ENCODE measurements around the gene NACC1. TPM values are rescaled to one million over a fixed set of nuclear protein-coding genes. Genes with fewer than 3 reads are reported as not detected.

Gene NACC1
- total RNA-seq, 2 experiments from 2014 or later, result 116 to 119 TPM

- ChIA-PET POLR2A (no interaction called here), CTCF (interaction anchor here (0.6 to 1.1 kb wide), 2 partner anchors 24 to 150 kb away, joined by 3 read pairs; partner anchors contain the start of genes IER2 and STX10)
Measured at GRCh38 chr19:13127051-13127450, 9.0 kb downstream of the NACC1 start.

DNA sequence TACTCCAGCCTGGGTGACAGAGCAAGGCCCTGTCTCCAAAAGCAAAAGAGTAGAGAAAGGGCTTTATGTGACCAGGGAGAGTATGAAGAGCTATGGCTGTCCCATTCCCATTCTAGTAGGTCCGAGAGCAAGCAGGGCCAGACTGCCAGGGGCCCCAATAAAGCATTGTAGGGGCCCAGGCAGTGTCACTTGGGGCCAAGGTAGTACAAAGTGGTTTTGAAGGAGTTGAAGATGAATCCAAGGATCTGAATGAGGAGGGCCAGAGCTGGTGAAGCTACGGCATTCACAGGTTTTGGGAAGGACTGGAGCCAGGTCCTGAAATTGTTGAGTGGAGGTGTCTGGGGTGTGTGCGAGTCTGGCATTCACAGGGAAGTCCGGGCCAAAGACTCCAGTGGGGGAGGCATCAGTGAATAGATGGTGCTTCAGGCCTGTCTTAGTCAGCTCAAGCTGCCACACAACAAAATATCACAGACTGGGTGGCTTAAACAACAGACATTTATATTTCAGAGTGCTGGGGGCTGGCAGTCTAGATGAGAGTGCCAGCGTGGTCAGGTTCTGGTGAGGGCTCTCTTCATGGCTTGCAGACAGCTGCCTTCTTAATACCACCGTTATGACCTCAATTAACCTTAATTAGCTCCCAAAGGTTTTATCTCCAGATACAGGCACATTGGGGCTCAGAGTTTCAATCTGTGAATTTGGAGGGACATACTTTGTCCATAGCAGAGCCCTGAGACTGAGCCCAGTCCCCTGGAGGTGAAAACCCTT lies 9.9 kb downstream of the NACC1 start:
- POLR2A ChIA-PET, result interaction anchor here (0.7 to 1.0 kb wide), 2 partner anchors 10 to 27 kb away, joined by 3 to 4 read pairs; partner anchors contain the start of gene NACC1
- CTCF ChIA-PET, result interaction anchor here (0.7 to 1.0 kb wide), 4 partner anchors 10 to 162 kb away, joined by 3 read pairs; partner anchors contain the start of genes IER2, NACC1 and STX10

DNA sequence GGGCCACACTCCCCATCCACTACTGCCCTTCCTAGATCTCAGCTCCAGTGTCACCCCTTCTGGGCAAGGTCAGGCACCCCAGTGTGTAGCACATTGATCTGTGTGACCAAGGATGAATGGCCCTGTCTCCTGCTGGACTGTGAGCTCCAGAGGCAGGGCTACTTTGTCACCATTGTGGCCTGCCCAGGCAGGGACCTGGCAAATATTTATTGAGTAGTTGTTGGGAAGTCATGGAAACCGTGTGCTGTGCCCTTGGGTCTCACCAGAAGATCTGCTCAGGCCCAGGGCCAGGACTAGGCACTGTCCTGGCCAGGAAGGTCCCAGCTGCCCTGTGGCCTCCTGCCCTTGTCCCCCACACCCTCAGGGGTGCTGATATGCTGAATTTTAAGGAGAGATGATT lies 10.5 kb downstream of the NACC1 start:
- CTCF ChIA-PET, result interaction anchor here (0.7 to 1.2 kb wide), 3 partner anchors 11 to 163 kb away, joined by 3 to 4 read pairs (median 3); partner anchors contain the start of genes IER2, NACC1 and STX10
- POLR2A ChIA-PET, result interaction anchor here (1.0 kb wide), 1 partner anchor 26 kb away, joined by 4 read pairs; no protein-coding TSS in a partner anchor

DNA sequence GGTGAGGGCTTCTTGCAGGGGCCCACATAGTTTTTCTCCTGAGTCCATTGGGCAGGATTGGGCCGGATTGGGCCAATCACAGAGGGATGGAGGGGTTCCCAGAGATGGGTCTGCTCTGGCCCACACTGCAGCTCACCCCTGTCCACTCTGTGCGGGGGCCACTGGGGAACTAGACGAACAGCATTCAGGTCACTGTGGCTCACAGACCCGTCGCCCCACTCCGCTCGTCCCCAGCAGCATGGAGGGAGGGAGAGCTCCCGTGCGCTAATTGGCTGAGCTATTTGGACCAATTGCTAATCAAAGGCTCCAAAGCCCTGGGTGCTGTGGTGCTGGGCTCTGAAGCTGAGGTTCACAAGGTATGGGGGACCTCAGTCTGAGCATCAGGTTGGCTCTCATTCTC lies 11.3 kb downstream of the NACC1 start:
- CTCF ChIA-PET, result interaction anchor here (1.2 kb wide), 1 partner anchor 11 kb away, joined by 4 read pairs; the partner anchor contains the start of gene NACC1
- POLR2A ChIA-PET, result interaction anchor here (0.6 to 1.0 kb wide), 2 partner anchors 12 to 26 kb away, joined by 3 to 4 read pairs; no protein-coding TSS in a partner anchor

GRCh38 chr19:13130886-13131490 lies 12.9 kb downstream of the NACC1 start:
- CTCF ChIA-PET, result no interaction called here

DNA sequence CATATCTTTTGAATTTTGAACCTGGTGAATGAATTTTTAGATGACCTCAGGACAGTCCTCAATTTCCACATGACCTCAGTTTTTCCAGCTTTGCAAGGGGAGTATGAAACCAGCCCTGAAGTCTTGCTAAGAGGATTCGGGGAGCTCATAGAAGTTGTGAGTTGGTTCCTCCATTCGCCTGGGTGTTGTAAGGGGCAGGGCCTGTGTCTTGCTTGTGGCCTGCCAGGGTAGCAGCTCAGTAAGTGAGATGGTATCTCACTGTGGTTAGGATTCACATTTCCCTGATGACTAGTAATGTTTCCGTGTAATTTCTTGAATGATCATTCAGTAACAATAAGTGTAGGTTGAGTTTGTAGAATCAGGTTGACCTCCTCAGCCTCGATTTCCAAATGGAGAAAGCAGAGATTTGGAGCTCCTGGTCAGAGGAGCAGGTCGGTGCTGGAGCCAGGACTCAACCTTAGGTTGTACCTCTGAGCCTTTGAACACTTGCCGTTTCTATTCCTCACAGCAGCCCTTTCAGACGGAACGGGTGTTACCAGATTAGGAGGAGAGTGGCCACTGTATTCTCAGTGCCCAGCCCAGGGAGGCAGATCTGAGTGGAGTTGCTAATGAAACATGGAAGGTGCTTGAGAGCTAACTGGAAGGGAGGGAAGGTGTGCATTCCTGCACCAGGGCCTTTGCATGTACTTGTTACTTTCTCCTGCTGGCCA lies 14.6 kb downstream of the NACC1 start:
- CTCF ChIA-PET, result interaction anchor here (1.0 to 2.2 kb wide), 10 partner anchors 12 to 157 kb away, joined by 3 to 11 read pairs (median 7); partner anchors contain the start of genes IER2, NACC1 and STX10
- POLR2A ChIA-PET, result interaction anchor here (0.5 to 1.6 kb wide), 11 partner anchors 10 to 410 kb away, joined by 3 to 25 read pairs (median 4); partner anchors contain the start of genes IER2, NACC1 and STX10

More at GRCh38 chr19:13130886-13131490, 12.9 kb downstream of the NACC1 start:
- POLR2A ChIA-PET, result interaction anchor here (1.2 kb wide), 1 partner anchor 13 kb away, joined by 3 read pairs; the partner anchor contains the start of gene NACC1

GRCh38 chr19:13133241-13133870 lies 15.3 kb downstream of the NACC1 start:
- ChIA-PET CTCF (interaction anchor here (1.2 to 2.2 kb wide), 6 partner anchors 13 to 61 kb away, joined by 4 to 11 read pairs (median 9); partner anchors contain the start of genes IER2, NACC1 and STX10), POLR2A (interaction anchor here (1.0 to 1.6 kb wide), 5 partner anchors 11 to 21 kb away, joined by 3 to 11 read pairs (median 7); partner anchors contain the start of genes IER2, NACC1 and STX10)

- CTCF ChIA-PET, result no interaction called here
- POLR2A ChIA-PET, result no interaction called here
Measured at GRCh38 chr19:13134626-13135025, 16.6 kb downstream of the NACC1 start.

- ChIA-PET CTCF (interaction anchor here (0.6 kb wide), 2 partner anchors 14 to 304 kb away, joined by 3 read pairs; no protein-coding TSS in a partner anchor), POLR2A (interaction anchor here (0.6 kb wide), 1 partner anchor 13 kb away, joined by 3 read pairs; no protein-coding TSS in a partner anchor)
Measured at GRCh38 chr19:13135068-13136062, 17.3 kb downstream of the NACC1 start.

DNA sequence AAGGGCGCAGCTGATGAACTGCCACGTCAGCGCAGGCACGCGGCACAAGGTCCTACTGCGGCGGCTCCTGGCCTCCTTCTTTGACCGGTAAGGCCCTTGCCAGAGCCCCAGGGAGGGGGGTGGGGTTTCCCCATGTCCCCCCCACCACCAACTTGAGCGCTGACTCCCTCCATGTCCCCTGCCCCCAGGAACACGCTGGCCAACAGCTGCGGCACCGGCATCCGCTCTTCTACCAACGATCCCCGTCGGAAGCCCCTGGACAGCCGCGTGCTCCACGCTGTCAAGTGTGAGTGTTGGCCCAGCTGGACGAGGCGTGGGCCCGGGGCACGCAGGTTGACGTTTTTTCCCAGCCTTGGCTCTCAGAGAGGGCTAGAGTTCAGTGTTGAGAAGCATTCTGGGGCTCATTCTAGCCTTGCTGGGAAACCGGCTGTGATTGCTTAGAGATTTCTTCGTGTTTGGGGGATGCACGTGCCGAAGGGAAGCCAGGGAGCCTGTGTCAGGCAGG lies 19.3 kb downstream of the NACC1 start:
- ChIA-PET CTCF (interaction anchor here (0.7 kb wide), 1 partner anchor 123 kb away, joined by 5 read pairs; no protein-coding TSS in a partner anchor), POLR2A (no interaction called here)

DNA sequence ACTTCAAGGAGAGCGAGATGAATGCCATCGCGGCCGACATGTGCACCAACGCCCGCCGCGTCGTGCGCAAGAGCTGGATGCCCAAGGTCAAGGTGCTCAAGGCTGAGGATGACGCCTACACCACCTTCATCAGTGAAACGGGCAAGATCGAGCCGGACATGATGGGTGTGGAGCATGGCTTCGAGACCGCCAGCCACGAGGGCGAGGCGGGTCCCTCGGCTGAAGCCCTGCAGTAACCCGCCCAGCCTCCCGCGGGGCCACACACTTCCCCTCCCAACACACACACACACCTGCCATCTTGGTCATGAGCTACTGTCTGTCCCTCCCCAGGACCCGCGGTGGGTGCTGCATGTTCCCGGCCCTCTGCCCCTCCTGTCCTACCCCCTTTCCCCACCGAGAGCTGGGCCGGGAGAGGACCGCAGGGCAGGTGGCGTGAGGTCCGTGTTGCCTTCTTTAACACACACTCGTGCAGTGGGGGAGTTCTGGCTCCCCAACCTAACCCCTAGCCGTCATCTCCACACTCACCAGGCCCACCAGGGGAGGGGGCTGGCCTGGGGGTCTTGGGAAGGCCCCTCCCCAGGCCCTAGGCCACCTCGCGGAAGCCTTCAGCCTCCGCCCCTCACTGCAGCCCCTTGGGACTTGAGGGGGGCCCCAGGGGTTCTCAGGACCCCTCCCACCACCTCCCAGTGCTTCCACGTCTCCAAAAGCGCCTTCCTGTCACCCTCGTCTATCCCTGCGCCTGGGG lies 20.3 kb downstream of the NACC1 start:
- POLR2A ChIA-PET, result no interaction called here
- CTCF ChIA-PET, result interaction anchor here (1.0 kb wide), 1 partner anchor 11 kb away, joined by 3 read pairs; the partner anchor contains the start of genes IER2 and STX10

GRCh38 chr19:13138916-13139198 lies 20.8 kb downstream of the NACC1 start:
- ChIA-PET CTCF (interaction anchor here (1.0 kb wide), 1 partner anchor 11 kb away, joined by 3 read pairs; the partner anchor contains the start of genes IER2 and STX10), POLR2A (no interaction called here)

- ChIA-PET POLR2A (no interaction called here), CTCF (no interaction called here)
Measured at GRCh38 chr19:13139633-13140311, 21.7 kb downstream of the NACC1 start.

GRCh38 chr19:13146763-13147563 lies 28.9 kb downstream of the NACC1 start:
- ChIA-PET CTCF (interaction anchor here (0.6 to 1.6 kb wide), 6 partner anchors 8 to 87 kb away, joined by 3 to 4 read pairs (median 4); no protein-coding TSS in a partner anchor), POLR2A (interaction anchor here (0.6 to 0.7 kb wide), 2 partner anchors 27 to 48 kb away, joined by 3 to 7 read pairs; no protein-coding TSS in a partner anchor)

DNA sequence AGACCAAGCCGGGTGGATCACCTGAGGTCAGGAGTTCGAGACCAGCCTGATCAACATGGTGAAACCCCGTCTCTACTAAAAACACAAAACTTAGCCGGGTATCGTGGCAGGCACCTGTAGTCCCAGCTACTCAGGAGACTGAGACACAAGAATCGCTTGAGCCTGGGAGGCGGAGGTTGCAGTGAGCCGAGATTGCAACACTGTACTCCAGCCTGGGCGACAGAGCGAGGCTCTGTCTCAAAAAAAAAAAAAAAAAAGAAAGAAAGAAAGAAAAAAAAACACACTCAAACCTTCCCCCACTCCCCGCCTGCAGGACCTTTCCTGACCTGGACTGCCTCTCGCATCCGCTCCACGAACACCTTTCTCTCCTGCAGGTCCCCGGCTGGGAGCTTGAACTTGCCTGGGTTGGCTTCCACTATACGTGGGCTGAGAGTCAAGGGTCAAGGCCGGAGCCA lies 31.1 kb downstream of the NACC1 start:
- POLR2A ChIA-PET, result interaction anchor here (0.6 to 1.4 kb wide), 4 partner anchors 17 to 32 kb away, joined by 3 to 7 read pairs (median 4); partner anchors contain the start of gene NACC1
- CTCF ChIA-PET, result interaction anchor here (0.6 to 1.8 kb wide), 5 partner anchors 11 to 38 kb away, joined by 3 to 11 read pairs (median 3); no protein-coding TSS in a partner anchor

Measured in activated CD8-positive, alpha-beta memory T cell treated with anti-CD3 and anti-CD28 coated beads for 36 hours (primary cell).